22Rv1 (cell line): ENCODE measurements around the gene TCF7L1.
"Not testable (repeated sequence)": the region's sequence is repeated elsewhere in the genome, so short reads cannot be mapped to it uniquely, and the experiment has no call there.

Experiments
- ZFX ChIP-seq: fragments of 450-650 bp; IDR thresholded peaks from 2 replicates; pipeline ENCODE4 v1.6.1; 2017; ENCODE audit warnings: antibody characterized with exemption, borderline replicate concordance
- TF ChIP-seq, protein P1 (sequence below): fragments of 450-650 bp; IDR thresholded peaks from 2 replicates; pipeline ENCODE4 v1.5.1; 2017; ENCODE audit warnings: mild to moderate bottlenecking

DNA sequence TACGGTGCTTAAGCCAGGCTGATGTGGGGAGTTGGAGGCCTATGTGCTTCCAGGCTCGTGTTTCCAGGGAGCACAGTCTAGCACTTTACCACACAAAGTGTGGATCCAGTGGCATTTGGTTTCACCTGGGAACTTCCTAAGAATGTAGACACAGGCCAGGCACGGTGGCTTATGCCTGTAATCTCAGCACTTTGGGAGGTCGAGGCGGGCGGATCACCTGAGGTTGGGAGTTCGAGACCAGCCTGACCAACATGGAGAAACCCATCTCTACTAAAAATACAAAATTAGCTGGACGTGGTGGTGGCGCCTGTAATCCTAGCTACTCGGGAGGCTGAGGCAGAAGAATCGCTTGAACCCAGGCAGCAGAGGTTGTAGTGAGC lies 190.8 kb downstream of the TCF7L1 start:
- TF ChIP-seq, protein P1, sequence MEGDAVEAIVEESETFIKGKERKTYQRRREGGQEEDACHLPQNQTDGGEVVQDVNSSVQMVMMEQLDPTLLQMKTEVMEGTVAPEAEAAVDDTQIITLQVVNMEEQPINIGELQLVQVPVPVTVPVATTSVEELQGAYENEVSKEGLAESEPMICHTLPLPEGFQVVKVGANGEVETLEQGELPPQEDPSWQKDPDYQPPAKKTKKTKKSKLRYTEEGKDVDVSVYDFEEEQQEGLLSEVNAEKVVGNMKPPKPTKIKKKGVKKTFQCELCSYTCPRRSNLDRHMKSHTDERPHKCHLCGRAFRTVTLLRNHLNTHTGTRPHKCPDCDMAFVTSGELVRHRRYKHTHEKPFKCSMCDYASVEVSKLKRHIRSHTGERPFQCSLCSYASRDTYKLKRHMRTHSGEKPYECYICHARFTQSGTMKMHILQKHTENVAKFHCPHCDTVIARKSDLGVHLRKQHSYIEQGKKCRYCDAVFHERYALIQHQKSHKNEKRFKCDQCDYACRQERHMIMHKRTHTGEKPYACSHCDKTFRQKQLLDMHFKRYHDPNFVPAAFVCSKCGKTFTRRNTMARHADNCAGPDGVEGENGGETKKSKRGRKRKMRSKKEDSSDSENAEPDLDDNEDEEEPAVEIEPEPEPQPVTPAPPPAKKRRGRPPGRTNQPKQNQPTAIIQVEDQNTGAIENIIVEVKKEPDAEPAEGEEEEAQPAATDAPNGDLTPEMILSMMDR = not testable (repeated sequence)
- TF ChIP-seq ZFX = not testable (repeated sequence)
